ENCODE results near the gene PIK3C2G.

GRCh38 chr12:18658829-18659228, 397.5 kb downstream of the PIK3C2G start:
- TF ChIP-seq, protein P1, sequence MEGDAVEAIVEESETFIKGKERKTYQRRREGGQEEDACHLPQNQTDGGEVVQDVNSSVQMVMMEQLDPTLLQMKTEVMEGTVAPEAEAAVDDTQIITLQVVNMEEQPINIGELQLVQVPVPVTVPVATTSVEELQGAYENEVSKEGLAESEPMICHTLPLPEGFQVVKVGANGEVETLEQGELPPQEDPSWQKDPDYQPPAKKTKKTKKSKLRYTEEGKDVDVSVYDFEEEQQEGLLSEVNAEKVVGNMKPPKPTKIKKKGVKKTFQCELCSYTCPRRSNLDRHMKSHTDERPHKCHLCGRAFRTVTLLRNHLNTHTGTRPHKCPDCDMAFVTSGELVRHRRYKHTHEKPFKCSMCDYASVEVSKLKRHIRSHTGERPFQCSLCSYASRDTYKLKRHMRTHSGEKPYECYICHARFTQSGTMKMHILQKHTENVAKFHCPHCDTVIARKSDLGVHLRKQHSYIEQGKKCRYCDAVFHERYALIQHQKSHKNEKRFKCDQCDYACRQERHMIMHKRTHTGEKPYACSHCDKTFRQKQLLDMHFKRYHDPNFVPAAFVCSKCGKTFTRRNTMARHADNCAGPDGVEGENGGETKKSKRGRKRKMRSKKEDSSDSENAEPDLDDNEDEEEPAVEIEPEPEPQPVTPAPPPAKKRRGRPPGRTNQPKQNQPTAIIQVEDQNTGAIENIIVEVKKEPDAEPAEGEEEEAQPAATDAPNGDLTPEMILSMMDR (IDR thresholded peaks at IDR 0.05) = no peak
- TF ChIP-seq POLR2AphosphoS5 (IDR thresholded peaks at IDR 0.05) = no peak
- TF ChIP-seq POLR2A (IDR thresholded peaks at IDR 0.05) = no peak

All from stomach (tissue), 4 donors.